Fibroblast of skin of abdomen (primary cell): Measurements from ENCODE around the gene FSTL5.

Experiments used
- DNase-seq: peaks from one replicate; pipeline ENCODE4 v3.0.0-alpha.2; 2013

FSTL5 gene

GRCh38 chr4:161696944-161697343 is 466.9 kb downstream of the FSTL5 start:
- no peak for DNase-seq

- DNase-seq = no peak
These were observed 483.7 kb downstream of the FSTL5 start for GRCh38 chr4:161680146-161680545.

- DNase-seq = no peak
These were observed 499.1 kb downstream of the FSTL5 start for GRCh38 chr4:161664740-161665139.

GRCh38 chr4:161663844-161664243 is 500.0 kb downstream of the FSTL5 start:
- DNase-seq = no peak

- no peak for DNase-seq
These were observed 505.1 kb downstream of the FSTL5 start for GRCh38 chr4:161658676-161659075.

GRCh38 chr4:161657616-161658015 is 506.2 kb downstream of the FSTL5 start:
- no peak for DNase-seq

- no peak for DNase-seq
These were observed 507.2 kb downstream of the FSTL5 start for GRCh38 chr4:161656594-161656993.

- DNase-seq = no peak
These were observed 508.7 kb downstream of the FSTL5 start for GRCh38 chr4:161655148-161655547.

GRCh38 chr4:161653697-161654096 is 510.1 kb downstream of the FSTL5 start:
- no peak for DNase-seq

GRCh38 chr4:161651586-161651985 is 512.2 kb downstream of the FSTL5 start:
- no peak for DNase-seq

GRCh38 chr4:161650812-161651211 is 513.0 kb downstream of the FSTL5 start:
- DNase-seq = no peak

GRCh38 chr4:161647757-161648156 is 516.0 kb downstream of the FSTL5 start:
- DNase-seq = no peak

- no peak for DNase-seq
These were observed 521.1 kb downstream of the FSTL5 start for GRCh38 chr4:161642708-161643107.

GRCh38 chr4:161629694-161630441 is 533.9 kb downstream of the FSTL5 start:
- DNase-seq = no peak

GRCh38 chr4:161604516-161605300 is 559.1 kb downstream of the FSTL5 start:
- no peak for DNase-seq

- DNase-seq = no peak
These were observed 562.8 kb downstream of the FSTL5 start for GRCh38 chr4:161601011-161601410.

GRCh38 chr4:161595230-161595771 is 568.5 kb downstream of the FSTL5 start:
- no peak for DNase-seq

GRCh38 chr4:161585011-161585410 is 578.8 kb downstream of the FSTL5 start:
- no peak for DNase-seq

- no peak for DNase-seq
These were observed 580.3 kb downstream of the FSTL5 start for GRCh38 chr4:161583549-161583948.

- DNase-seq = peak; percentile 75
These were observed 582.3 kb downstream of the FSTL5 start for GRCh38 chr4:161581262-161582230.

GRCh38 chr4:161577579-161578301 is 586.1 kb downstream of the FSTL5 start:
- peak; percentile 93 for DNase-seq

- DNase-seq = no peak
These were observed 590.0 kb downstream of the FSTL5 start for GRCh38 chr4:161573836-161574235.
